Head of caudate nucleus (tissue), 42 donors: Measurements from ENCODE around the gene CD53.

Experiments
- DNase-seq, 42 donors: peaks; one replicate each; pipeline versions ENCODE4 v3.0.0 to v3.0.0-alpha.2; 2020 to 2021; ENCODE audit warnings: mixed read lengths in 7 of 42
- intact Hi-C: fragments of 100-400 bp; cut with DNase I; formaldehyde crosslinking; loops from one replicate; pipeline ENCODE4 v1.15.0; 2022

CD53 gene

DNA sequence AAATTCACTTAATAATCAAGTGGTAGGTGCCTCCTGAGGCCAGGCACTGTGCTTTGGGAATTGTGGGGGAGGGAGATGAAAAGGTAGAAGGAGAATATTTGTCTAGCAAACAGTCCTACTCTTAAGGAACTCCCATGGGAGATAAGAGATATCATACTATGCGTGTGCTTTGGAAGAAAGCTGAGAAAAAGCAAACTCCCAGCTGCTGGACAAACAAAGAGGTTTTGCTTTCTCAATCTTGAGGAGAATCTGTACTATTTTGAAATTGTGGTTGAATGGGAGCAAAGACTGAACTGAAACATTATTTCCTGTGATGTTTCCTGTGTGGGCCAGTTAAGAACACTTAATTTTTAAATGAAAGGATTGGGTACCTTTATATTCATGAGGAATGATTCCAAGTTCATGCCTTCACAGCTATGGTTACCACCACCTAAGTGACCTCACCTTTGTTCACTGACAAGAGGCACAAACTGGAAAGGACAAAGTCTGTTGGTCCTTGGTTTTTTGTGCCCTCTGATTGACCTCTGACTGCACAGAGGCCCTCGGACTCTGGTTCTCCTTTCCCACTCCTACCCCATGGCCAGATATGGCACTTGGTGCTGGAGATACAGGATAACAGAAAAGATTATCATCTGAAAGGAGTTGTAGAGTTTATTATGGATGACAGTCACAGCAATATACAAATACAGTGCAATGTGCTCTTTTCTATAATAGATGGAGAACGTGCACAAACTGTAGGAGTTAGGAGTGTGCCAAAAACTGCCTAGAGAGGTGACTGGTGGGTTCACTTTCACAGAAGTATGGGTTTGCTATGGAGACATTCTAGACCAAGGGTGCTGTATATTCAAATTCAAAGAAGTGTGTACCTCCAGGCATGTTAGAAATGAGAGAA lies 1.6 kb downstream of the CD53 start:
- DNase-seq, result no peak
- intact Hi-C loops, result no loop called here

DNA sequence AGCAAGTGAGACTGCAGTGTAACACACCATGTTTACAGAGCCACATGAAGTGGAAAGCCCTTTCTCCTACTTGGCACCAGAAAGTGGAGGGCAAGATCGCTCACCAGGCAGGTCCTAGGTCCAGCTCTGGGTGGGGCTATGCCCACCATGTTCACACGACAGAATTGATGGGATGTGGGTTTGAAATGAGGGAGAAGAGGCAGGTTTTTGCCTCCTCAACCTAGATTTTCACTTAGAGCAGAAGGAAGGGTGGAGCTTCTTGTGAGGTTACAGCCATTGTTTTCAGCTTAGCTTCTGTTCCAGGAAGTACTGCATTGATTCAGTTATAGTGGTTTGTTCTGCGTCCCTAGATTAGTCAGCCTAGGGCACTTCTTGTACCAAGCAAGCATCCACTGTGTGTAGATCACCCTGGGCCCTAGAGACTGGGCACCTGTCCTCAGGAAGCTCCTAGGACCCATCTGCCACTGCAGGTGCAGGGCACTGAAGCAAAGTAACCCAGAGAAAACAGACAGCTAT lies 2.3 kb downstream of the CD53 start:
- intact Hi-C loops, result no loop called here
- DNase-seq, result peak in 1 of 42 donors; percentile 12

DNA sequence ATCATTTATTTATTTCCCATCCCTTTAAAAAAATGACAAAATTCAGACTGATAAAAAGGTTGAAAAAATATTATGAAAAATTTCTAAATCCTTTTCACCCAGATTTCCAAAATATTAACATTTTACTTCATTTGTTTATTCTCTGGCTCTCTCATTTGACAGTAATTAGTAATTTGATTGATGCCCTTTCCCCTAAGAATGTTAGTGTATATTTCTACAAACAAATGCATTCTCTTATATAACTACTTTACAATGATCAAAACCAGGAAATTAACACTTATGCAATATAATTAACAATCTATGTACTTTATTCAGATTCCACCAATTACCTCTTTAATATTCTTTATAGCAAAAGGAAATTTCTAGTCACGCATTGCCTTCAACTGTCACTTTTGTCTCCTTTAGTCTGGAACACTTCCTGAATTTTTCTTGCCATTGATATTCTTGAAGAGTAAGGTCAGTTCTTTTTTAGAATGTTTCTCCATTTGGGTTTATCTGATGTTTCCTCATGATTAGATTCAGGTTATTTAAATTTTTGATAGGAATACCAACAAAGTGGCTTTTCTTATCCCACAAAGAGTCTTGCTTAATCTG lies 3.9 kb downstream of the CD53 start:
- intact Hi-C loops, result no loop called here
- no peak for DNase-seq

DNA sequence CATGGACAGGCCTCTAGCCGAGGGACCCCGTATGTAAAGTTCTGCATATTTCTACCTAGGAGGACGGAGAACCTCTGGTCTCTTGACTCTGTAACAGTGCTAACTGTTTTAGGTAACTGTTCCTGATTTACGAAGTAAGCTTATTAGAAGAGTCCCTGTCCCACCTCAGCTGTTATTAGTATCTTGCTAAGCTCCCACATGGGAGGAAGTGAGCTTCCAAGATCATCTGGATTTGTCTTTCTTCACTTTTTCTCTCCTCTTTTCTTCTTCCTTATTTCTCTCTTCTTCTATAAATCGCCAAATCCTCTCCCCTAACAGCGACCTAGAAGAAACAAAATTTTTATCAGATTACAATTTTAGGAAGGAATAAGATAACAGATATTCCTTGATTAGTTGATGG lies 4.4 kb downstream of the CD53 start:
- intact Hi-C loops, result no loop called here
- DNase-seq, result no peak

DNA sequence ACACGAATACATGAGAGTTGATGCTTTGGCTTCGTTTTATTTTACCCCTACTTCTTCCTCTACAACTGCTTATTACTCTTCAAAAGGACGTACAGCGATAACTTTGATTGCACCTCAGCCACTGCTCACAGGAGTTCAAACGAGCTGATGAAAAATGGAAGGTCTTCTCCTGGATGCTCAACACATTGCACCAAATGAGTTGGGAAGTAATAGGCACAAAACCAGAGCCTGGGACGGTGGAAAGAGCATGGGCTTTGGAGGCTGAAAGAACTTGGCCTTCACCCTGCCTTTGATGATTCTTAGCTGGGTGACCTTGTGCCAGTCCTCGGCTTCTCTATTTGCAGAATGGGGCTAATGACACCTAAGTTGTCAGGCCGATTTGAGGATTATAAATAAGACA lies 4.8 kb downstream of the CD53 start:
- DNase-seq, result no peak
- intact Hi-C loops, result no loop called here

DNA sequence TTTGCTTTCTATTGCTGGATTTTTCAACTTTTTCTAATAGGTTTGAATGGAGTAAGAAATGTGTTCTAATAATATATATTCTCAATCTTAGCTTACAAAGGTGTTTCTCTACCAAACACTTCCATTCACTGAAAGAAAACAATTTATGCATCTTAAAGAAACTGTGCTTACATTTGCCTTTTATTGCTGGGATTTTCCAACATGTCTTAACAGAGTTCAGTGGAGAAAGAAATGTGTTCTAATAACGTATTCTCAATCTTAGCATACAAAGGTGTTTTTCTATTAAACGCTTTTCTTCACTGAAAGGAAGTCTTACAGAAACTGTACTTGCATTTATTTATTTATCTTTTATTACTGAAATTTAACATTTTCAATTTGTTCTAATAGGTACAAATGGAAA lies 5.6 kb downstream of the CD53 start:
- DNase-seq, result no peak
- intact Hi-C loops, result no loop called here

DNA sequence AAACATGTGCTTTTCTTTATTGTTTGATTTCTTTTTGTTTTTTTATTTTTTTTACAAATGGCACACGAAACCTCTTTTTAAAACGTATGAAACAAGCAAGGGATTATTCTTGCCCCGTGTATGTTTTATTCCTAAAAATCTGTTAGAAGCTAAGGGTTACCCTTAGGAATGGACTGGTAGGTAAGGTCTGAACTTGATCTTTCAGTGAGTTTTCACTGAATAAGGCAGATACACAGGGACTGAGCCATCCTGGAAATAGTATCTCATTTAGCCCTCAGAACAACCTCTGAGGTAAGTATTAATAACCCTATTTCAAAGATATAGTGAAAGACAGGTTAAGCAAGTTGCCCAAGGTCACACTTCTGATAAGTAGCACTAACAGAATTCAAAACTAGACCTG lies 6.0 kb downstream of the CD53 start:
- intact Hi-C loops, result no loop called here
- DNase-seq, result no peak

DNA sequence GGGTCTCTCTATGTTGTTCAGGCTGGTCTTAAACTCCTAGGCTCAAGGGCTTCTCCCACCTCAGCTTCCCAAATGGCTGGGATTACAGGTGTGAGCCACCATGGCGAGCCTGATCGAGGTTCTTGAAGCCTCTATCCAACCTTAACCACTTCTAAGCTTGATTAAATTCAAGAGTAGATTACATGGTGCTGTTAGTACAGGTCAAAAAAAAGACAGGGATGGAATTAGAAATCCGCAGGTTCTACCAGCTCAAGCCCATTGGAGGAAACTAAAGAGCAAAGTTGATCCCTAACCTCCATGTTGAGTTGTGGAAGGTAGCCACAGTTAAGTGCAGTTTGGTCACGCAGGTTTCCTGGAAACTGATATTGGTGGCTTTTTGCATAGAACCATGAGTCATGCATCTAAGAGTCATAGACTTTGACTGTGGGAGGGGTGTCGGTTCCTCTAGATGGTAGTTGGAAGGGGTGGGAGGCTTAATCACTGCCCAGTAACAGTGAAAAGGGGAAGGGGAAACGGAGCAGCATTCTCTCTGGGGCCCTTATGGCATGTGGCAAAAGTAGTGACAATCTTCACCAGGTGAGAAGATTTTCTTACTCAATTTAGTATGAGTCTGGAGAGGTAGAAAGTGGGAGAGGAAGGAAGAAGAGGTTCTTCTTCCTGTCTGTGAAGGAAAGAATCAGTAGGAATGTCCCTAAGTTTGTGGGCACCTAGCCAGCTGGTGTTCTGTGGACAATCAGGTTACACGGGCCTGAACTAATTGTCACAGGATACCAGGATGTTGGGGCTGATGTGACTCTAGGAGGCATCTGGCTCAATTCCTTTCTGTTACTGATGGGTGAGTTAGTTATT lies 7.0 kb downstream of the CD53 start:
- peak in 3 of 42 donors; percentile 13 to 39 (median 14) for DNase-seq
- intact Hi-C loops, result no loop called here

DNA sequence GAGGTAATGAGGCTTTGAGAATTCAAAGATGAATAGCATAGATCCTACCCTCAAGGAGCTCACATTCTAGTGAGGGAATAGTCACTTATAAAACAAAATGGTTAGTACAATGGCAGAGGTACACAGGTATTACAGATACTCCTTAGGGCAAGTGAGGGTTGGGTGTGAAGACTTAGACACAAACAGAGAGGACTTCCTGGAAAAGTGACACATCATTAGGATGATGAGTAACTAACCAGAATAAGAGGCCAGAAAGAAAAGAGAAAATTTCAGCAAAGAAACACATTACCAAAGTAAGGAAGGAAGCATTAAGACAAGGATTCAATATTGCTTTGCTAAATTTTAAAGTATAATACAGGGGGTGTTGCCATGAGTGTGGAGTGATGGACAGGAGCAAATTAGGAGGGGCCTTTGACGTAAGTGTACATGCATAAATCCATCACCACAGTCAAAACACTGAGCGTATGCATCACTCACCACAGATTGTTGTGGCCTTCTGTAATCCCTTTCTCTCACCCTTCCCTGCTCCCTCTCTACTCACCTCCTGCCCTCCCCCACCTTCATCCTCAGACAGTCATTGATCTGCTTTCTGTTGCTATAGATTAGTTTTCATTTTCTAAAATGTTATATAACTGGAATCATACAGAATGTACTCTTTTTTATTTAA lies 7.9 kb downstream of the CD53 start:
- DNase-seq, result no peak
- intact Hi-C loops, result no loop called here

DNA sequence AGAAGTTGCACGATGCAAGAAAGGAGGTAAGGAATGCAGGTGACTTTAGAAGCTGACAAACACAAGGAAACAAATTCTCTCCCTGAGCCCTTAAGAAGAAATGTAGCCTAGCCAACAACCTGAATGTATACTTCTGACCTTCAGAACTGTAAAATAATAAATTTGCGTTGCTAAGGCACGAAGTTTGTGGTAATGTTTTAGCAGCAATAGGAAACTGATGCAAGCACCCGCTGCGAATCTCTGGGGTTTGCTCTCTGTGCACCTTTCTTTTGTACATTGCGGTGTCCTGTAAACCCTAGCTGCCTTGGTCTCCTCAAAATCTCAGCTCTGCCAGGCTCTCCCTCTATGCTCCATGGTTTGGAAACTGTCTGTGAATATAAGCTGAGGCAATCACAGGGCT lies 15.1 kb downstream of the CD53 start:
- DNase-seq, result no peak
- intact Hi-C loops, result no loop called here

DNA sequence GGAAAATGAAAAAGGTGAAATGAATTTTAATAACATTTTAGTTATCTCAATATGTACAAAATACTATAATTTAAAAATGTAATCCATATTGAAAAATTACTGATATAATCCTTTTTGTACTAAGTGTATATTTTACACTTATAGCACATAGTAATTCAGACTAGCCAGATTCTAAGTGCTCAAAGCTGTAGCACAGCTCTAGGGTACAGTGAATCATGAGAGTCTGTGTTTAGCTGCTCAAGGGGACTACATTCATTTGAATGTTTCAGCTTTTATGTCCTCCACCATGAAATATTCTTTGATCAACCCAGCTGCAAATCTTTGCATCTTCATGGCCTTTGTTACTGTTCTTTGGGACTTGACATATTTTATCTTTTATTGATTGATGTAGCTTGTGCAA lies 15.7 kb downstream of the CD53 start:
- intact Hi-C loops, result no loop called here
- no peak for DNase-seq

DNA sequence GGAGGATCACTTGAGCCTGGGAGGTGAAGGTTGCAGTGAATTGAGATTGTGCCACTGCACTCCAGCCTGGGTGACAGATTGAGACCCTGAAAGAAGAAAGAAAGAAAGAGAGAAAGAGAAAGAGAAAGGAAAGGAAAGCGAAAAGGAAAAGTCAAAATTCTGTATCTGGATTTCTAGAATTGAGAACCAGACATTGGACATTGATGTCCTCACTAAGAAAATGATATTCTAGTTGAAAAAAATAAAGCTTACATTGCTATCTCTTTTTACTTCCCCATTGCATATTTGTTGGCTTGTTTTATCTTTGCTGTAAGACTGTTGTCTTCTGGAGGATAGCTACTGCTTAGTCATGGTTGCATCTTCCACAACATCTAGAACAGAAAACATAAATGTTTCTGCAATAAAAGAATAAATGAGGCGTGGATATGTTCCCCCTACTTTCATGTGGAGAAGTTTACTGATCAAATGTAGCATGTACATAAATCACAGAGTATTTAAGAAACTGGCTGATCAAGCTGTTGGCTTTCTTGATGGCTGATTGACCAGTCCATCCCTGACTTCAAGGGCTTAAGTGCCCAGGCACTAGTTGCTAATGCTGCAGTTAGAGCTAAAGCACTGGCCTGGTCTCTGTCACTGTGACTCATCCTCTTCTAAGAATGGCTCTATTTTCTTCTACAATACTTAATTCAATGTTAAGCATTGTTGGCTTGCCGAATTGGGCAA lies 17.7 kb downstream of the CD53 start:
- DNase-seq, result no peak
- intact Hi-C loops, result no loop called here

DNA sequence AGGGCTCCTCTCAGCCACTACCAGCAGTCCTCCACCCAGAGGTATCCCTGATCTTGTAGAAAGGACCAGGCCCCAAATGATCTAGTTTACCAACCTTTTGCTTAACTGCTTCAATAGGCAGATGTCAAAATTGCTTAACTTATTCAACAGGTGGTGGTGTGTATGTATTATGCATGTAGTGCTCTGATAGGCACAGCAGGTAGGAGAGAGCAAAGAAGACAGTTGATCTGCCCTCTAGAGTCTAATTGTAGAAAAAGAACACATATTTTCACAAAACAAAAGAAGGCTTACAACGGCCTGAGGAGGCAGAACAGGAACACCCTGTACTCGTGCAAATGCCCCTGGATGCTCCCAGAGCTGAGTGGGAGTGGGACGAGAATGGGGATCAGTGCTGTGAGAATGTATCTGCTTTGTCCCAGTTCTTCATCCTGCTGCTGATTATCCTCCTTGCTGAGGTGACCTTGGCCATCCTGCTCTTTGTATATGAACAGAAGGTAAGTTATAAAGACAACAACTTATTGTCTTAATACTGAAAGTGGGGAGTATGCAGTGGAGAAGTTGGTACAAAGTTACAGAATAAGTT lies 21.1 kb downstream of the CD53 start:
- intact Hi-C loops, result no loop called here
- DNase-seq, result no peak

DNA sequence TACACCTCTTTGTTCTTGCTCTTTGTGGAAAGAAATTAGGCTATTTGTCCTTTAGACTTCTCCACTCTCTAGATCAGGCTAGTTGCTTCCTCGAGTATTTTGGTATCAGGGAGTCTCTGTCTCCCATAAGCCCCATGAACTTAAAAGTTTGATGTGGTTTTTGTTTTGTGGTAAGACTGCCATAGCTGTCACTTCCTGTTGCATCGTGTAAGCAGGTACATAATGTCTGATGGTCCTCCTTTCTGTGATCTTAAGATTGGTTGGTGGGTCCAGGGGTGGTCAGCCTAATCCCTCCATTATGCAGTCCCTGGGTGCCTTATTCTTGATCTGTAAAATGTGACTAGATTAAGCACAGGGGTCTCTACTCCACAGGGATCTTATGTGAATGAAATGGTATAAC lies 23.1 kb downstream of the CD53 start:
- no peak for DNase-seq
- intact Hi-C loops, result no loop called here

DNA sequence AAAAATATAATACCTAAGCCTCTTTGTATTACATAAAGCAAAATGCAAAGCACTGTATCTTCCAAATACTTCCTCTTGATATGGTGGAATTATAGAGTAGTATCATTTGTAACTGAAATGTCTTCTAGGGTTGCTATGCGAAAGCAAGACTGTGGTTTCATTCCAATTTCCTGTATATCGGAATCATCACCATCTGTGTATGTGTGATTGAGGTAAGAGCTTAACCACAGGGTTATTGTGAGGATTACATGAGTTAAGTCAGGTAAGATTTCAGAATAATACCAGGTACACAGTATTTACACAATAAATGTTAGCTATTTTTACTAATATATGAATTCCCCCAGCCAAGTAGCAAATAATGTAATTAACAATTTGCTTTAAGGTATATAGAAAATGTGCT lies 24.7 kb downstream of the CD53 start:
- no peak for DNase-seq
- intact Hi-C loops, result no loop called here

DNA sequence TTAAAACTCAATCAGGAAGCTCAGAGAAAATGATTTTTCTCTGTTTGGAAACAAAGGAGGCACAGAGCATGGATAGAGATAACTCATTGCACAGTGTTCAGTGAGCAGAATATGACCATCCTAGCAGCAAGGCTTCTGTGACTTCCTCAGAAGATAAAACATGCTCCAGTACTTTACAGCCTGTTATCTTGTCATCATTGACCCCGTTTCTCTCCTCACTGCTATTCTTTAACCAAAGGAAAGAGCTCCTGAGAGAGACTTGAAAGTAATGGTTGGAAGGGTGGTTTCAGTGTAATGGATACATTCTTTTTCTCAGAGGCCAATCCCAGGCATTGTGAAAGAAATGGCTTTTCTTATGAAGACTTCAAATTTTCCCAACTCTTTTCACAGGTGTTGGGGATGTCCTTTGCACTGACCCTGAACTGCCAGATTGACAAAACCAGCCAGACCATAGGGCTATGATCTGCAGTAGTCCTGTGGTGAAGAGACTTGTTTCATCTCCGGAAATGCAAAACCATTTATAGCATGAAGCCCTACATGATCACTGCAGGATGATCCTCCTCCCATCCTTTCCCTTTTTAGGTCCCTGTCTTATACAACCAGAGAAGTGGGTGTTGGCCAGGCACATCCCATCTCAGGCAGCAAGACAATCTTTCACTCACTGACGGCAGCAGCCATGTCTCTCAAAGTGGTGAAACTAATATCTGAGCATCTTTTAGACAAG lies 25.9 kb downstream of the CD53 start:
- intact Hi-C loops, result no loop called here
- no peak for DNase-seq

DNA sequence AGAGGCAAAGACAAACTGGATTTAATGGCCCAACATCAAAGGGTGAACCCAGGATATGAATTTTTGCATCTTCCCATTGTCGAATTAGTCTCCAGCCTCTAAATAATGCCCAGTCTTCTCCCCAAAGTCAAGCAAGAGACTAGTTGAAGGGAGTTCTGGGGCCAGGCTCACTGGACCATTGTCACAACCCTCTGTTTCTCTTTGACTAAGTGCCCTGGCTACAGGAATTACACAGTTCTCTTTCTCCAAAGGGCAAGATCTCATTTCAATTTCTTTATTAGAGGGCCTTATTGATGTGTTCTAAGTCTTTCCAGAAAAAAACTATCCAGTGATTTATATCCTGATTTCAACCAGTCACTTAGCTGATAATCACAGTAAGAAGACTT lies 26.5 kb downstream of the CD53 start:
- intact Hi-C loops, result no loop called here
- no peak for DNase-seq
